GM18508 (cell line): ENCODE measurements around the gene POU5F1.
"Not testable (repeated sequence)": the region's sequence is repeated elsewhere in the genome, so short reads cannot be mapped to it uniquely, and the experiment has no call there.

Experiments
- ATAC-seq: cut with Tn5 transposase; IDR thresholded peaks from one replicate; pipeline ENCODE4 v1.9.1; 2021; ENCODE audit warnings: moderate number of reproducible peaks; ENCODE audit not compliant: insufficient read depth, unreplicated experiment

POU5F1 gene

GRCh38 chr6:31170600-31170881, at the start of gene POU5F1:
POU5F1 (minus strand) TSS chr6:31170682; CDS start chr6:31170620, 62 bp downstream.
- ATAC-seq, result no peak

- no peak for ATAC-seq
Observed at GRCh38 chr6:31216208-31216898, 45.9 kb upstream of the POU5F1 start.

GRCh38 chr6:31215216-31215615, 44.7 kb upstream of the POU5F1 start:
- not testable (repeated sequence) for ATAC-seq

- no peak for ATAC-seq
Observed at GRCh38 chr6:31214516-31214915, 44.0 kb upstream of the POU5F1 start.

GRCh38 chr6:31210741-31211532, 40.5 kb upstream of the POU5F1 start:
- ATAC-seq, result no peak

- ATAC-seq, result no peak
Observed at GRCh38 chr6:31210123-31210522, 39.6 kb upstream of the POU5F1 start.

- ATAC-seq, result no peak
Observed at GRCh38 chr6:31209137-31209536, 38.7 kb upstream of the POU5F1 start.

- no peak for ATAC-seq
Observed at GRCh38 chr6:31208506-31208905, 38.0 kb upstream of the POU5F1 start.

GRCh38 chr6:31205638-31206037, 35.2 kb upstream of the POU5F1 start:
- ATAC-seq, result no peak

- ATAC-seq, result no peak
Observed at GRCh38 chr6:31204751-31205145, 34.3 kb upstream of the POU5F1 start.

- peak; percentile 42 for ATAC-seq
Observed at GRCh38 chr6:31203345-31203979, 33.0 kb upstream of the POU5F1 start.

- no peak for ATAC-seq
Observed at GRCh38 chr6:31202259-31203166, 32.0 kb upstream of the POU5F1 start.

GRCh38 chr6:31199105-31199452, 28.6 kb upstream of the POU5F1 start:
- not testable (repeated sequence) for ATAC-seq

- ATAC-seq, result no peak
Observed at GRCh38 chr6:31197559-31198305, 27.2 kb upstream of the POU5F1 start.

- ATAC-seq, result not testable (repeated sequence)
Observed at GRCh38 chr6:31196251-31197022, 26.0 kb upstream of the POU5F1 start.

GRCh38 chr6:31195308-31195979, 25.0 kb upstream of the POU5F1 start:
- not testable (repeated sequence) for ATAC-seq

- ATAC-seq, result no peak
Observed at GRCh38 chr6:31194061-31194834, 23.8 kb upstream of the POU5F1 start.

GRCh38 chr6:31193206-31193605, 22.7 kb upstream of the POU5F1 start:
- ATAC-seq, result no peak
